ENCODE measurements around the gene NFIL3.

Gene NFIL3

DNA sequence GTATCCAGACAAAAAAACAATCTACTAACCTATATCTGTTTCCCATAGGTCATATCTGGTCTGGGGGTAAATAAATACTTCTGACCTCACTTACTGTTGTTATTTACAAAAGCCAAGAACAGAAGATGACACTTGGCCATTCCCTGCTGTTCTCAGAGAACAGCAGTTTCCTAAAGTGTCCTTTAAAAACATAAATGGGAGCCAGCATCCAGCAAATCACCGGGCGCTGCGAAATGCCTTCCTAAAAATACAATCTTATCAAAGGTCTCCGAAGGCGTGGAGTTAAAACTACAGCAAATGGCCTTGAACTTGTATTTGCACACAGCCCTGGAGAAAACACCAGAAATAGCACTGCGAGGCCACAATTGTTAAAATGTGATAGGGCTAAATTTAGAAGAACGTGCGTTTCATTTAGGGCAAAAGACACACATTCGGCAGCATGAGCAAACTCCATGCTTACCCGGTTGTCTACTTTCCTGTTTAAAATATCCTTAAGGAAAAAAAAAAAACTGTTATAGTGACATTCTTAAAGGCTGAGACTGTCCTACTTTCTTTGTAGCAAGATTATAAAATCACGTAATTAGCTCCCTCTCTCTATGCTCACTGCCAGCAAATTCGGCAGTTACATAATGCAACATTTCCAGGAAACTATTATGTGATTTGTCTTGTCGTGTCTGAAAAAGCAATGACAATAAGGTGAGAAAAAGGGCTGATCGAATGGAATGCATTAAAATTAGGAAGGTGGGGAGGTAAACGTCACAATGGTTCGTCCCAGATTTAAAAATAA is 1.5 kb downstream of the NFIL3 start:
- TF ChIP-seq, protein P1, sequence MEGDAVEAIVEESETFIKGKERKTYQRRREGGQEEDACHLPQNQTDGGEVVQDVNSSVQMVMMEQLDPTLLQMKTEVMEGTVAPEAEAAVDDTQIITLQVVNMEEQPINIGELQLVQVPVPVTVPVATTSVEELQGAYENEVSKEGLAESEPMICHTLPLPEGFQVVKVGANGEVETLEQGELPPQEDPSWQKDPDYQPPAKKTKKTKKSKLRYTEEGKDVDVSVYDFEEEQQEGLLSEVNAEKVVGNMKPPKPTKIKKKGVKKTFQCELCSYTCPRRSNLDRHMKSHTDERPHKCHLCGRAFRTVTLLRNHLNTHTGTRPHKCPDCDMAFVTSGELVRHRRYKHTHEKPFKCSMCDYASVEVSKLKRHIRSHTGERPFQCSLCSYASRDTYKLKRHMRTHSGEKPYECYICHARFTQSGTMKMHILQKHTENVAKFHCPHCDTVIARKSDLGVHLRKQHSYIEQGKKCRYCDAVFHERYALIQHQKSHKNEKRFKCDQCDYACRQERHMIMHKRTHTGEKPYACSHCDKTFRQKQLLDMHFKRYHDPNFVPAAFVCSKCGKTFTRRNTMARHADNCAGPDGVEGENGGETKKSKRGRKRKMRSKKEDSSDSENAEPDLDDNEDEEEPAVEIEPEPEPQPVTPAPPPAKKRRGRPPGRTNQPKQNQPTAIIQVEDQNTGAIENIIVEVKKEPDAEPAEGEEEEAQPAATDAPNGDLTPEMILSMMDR (IDR thresholded peaks at IDR 0.05; ENCODE audit: low read depth, low read length, missing control alignments): no peak
- no peak for DNase-seq (ENCODE audit: extremely low read depth, low read depth)
- peak overlapping the region; percentile 74 for H3K4me3 ChIP-seq (replicated peaks; ENCODE audit: low read depth, low read length)

DNA sequence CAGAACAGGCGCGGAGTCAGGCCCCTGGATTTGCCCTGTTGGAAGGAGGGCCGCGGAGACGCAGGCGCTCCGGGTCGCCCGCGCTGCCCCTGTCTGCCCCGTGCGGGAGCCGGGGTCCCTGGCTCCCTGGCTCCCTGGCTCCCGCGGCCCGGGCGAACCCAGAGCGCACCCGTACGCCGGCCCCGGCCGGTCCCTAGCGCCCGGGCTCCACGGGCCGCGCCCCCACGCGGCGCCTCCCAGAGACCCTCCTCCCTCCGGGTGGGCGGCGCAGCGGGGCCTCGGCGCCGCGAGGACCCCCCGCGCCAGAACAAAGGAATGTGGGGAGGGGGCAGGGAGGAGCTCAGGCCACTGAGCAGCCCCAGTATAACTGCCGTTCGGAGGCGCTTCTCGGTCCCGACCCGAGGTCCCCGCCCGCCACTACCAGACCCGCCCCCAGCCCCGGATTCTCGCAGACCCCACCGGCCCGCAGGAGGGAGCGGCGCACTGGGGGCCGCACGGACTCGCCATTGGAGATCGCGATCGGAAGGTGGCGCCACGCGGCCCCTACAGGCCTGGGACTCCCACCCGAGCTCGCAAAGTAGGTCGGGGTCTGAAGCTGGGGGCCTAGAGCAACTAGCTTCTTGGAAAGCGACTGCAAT is 2.4 kb downstream of the NFIL3 start:
- DNase-seq (ENCODE audit: extremely low read depth, low read depth): no peak
- peak overlapping the region; percentile 74 for H3K4me3 ChIP-seq (replicated peaks; ENCODE audit: low read depth, low read length)
- TF ChIP-seq, protein P1 (IDR thresholded peaks at IDR 0.05; ENCODE audit: low read depth, low read length, missing control alignments): peak; percentile 41

DNA sequence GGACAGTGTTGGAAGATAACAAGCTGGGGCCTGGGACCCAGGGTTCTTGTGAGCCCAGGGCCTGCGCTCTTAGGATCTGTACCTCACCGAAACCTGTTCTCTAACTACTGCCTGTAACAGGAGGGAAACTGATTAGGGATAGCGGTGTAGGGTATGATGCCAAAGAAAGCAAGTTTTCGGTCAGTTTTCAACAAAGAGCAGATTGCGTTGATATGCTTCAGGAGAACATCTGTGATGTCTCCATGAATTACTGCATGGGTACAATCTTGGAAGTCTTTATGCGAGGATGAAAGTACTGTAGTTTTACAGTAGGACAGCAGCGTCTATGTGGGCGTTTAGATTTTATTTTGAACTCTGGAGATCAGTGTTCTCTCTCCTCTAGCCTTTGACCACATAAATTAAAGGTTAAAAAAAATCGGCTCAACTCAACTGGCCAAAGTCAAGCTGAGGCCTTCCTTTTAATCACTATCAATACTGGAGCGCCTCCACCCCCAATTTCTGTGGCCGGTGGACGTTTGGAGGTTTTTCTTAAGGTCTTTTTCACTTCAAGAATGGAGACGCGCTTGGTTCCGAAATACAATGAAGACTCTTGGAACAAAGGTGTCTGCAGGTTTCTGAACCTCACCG is 3.0 kb downstream of the NFIL3 start:
- H3K4me3 ChIP-seq (replicated peaks; ENCODE audit: low read depth, low read length): peak overlapping the region; percentile 74
- TF ChIP-seq, protein P1 (IDR thresholded peaks at IDR 0.05; ENCODE audit: low read depth, low read length, missing control alignments): no peak
- DNase-seq (ENCODE audit: extremely low read depth, low read depth): no peak

DNA sequence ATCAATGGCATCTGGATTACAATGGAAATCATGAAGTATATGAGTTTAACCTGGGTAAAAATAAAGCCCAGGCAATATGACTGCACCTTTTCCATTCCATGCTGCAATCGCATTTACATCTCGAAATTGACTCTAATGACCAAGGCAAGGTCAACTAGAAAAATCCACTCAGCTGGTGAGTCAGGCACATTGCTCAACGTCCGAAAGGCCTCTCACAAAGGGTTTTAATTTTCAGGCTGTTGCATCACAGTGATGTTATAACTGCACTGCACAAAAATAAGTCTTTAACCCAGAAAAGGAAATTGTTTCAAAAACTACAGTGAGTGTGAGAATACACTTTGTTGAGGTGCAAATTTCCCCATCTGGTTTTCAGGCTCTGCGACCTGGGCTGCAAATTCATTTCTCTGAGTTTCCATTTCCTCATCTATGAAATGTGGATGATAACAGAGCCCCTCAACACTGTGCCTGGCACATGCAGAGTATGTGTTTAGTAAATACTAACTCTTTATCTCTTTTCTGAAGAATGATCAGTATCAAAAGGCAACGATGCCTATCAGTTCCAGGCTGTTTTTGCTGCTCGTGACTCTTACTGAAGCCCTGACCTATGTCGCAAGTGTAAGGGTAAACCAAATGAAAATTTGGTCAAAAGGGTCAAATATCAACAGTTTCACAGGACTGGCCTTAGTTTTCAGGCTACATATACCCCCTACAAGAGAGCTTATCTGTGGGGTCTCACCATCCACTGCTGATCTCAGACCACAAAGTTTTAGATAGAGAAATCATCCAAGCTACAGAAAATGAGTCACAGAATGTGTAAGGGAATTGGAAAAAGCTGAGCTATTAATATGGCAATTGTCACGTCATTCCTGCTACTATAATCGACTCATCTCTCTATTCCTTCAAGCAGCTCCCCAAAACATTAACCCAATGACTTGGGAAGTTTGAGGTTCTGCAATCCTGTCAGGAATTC is 4.1 kb downstream of the NFIL3 start:
- TF ChIP-seq, protein P1 (IDR thresholded peaks at IDR 0.05; ENCODE audit: low read depth, low read length, missing control alignments): no peak
- H3K4me3 ChIP-seq (replicated peaks; ENCODE audit: low read depth, low read length): peak overlapping the region; percentile 12
- peak; percentile 79 for DNase-seq (ENCODE audit: extremely low read depth, low read depth)

DNA sequence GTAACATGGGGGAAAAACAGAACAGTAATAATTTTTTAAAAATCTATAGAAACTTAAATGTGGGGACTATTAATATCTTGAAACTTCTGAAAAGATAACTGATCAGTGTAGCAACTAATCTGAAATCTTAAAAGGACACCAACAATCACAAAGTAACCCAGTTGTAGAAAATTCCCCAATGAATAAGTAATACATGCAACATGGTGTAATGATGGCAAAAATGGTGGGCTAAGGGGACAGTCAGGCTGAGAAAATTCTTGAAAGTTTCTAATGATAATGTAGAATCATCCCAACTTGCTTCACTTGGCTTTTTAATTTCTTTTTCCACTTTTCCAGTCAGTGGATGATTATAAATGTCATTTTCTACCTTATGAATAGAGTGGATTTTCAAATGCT is 5.4 kb downstream of the NFIL3 start:
- TF ChIP-seq, protein P1 (IDR thresholded peaks at IDR 0.05; ENCODE audit: low read depth, low read length, missing control alignments): no peak
- no peak overlapping the region for H3K4me3 ChIP-seq (replicated peaks; ENCODE audit: low read depth, low read length)
- no peak for DNase-seq (ENCODE audit: extremely low read depth, low read depth)

DNA sequence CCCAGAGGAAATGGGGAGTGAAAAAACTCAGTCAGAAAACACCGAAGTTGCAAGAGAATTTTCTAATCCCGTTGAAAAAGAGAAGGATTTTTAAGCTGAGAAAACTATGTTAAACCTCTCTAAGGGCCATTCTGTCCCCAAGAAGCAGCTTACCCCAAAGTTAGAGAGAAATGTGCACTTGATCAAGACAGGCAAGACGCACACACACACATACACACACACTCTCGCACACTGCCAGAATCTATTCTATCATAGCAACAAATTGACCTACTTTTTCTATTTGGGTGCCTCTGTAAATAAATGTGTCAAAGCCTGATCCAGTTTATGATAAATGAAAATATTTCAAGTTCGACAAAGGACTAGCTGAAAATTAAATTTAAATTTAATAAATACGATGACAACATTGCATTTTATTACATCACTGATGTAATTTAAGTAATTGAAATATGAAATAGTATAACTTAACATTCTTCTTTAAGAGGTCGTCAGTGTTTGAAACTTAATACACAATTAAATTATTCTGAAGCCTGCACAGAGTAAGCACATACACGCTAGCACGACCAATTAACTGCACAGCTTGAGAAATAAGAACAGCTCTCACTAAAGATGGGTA is 5.9 kb downstream of the NFIL3 start:
- TF ChIP-seq, protein P1 (IDR thresholded peaks at IDR 0.05; ENCODE audit: low read depth, low read length, missing control alignments): no peak
- no peak for DNase-seq (ENCODE audit: extremely low read depth, low read depth)
- H3K4me3 ChIP-seq (replicated peaks; ENCODE audit: low read depth, low read length): no peak overlapping the region
